HepG2 (cell line): Measurements from ENCODE around the gene POC1A. TPM values are rescaled to one million over a fixed set of nuclear protein-coding genes. Genes with fewer than 3 reads are reported as not detected.

Source experiments
- AKNA ChIP-seq: sonication (generic); formaldehyde crosslinking; IDR thresholded peaks from 2 replicates; pipeline ENCODE4 v1.4.0; 2020; ENCODE audit warnings: missing genetic modification reagents, borderline replicate concordance
- CENPT ChIP-seq: sonication (generic); formaldehyde crosslinking; IDR thresholded peaks from 2 replicates; pipeline ENCODE4 v1.8.0; 2022; ENCODE audit warnings: low read depth, mild to moderate bottlenecking, moderate library complexity, missing genetic modification reagents
- CHCHD3 ChIP-seq: sonication (generic); formaldehyde crosslinking; IDR thresholded peaks from 2 replicates; pipeline ENCODE4 v1.8.0; 2022; ENCODE audit warnings: mild to moderate bottlenecking, missing genetic modification reagents, moderate library complexity
- HES4 ChIP-seq: sonication (generic); formaldehyde crosslinking; IDR thresholded peaks from 2 replicates; pipeline ENCODE4 v1.9.0; 2021; ENCODE audit warnings: mild to moderate bottlenecking, missing genetic modification reagents, borderline replicate concordance
- LCORL ChIP-seq, 2 experiments: fragments of 450-650 bp in 1 of 2; sonication (generic) in 1 of 2; formaldehyde crosslinking in 1 of 2; IDR thresholded peaks; 2 replicates each; pipeline versions ENCODE4 v1.5.0 to v1.6.1; 2017 to 2020; ENCODE audit warnings: antibody characterized with exemption in 1 of 2, missing genetic modification reagents in 1 of 2
- NFKBIZ ChIP-seq: IDR thresholded peaks from 2 replicates; pipeline ENCODE4 v1.6.1; 2018; ENCODE audit warnings: missing genetic modification reagents, missing compliant biosample characterization
- PITX1 ChIP-seq: sonication (generic); formaldehyde crosslinking; IDR thresholded peaks from 2 replicates; pipeline ENCODE4 v1.5.1; 2020; ENCODE audit warnings: mild to moderate bottlenecking, missing genetic modification reagents
- RAD51 ChIP-seq: fragments of 450-650 bp; IDR thresholded peaks from 2 replicates; pipeline ENCODE4 v1.6.1; 2016; ENCODE audit warnings: borderline replicate concordance
- RXRA ChIP-seq: sonication (generic); formaldehyde crosslinking; IDR thresholded peaks from 2 replicates; pipeline ENCODE4 v1.5.1; 2020; ENCODE audit warnings: missing genetic modification reagents
- SAP130 ChIP-seq: IDR thresholded peaks from 2 replicates; pipeline ENCODE4 v1.6.1; 2016; ENCODE audit warnings: low read depth
- SYNCRIP ChIP-seq: fragments of 200-400 bp; formaldehyde crosslinking; IDR thresholded peaks from 2 replicates; pipeline ENCODE4 v1.6.1; 2018; ENCODE audit warnings: mild to moderate bottlenecking, low read depth, low read length; ENCODE audit not compliant: insufficient read depth
- ZHX1 ChIP-seq: sonication (generic); formaldehyde crosslinking; IDR thresholded peaks from 2 replicates; pipeline ENCODE4 v1.8.1; 2022; ENCODE audit warnings: low read depth, mild to moderate bottlenecking, missing genetic modification reagents
- ZNF234 ChIP-seq: sonication (generic); formaldehyde crosslinking; conservative IDR thresholded peaks from 2 replicates; pipeline ENCODE4 v1.5.1; 2020; ENCODE audit warnings: mild to moderate bottlenecking, missing genetic modification reagents
- ZNF383 ChIP-seq: sonication (generic); formaldehyde crosslinking; IDR thresholded peaks from 2 replicates; pipeline ENCODE4 v1.4.0; 2020; ENCODE audit warnings: missing genetic modification reagents, mild to moderate bottlenecking, borderline replicate concordance
- polyA plus RNA-seq, 8 experiments: library from polyadenylated mRNA; depleted of rRNA in 3 of 8; stranded (reverse) in 7 of 8; unstranded in 1 of 8; fragments of >200 nt; fragmentation: Illumina TruSeq in 4 of 8; extraction: Trizol in 4 of 8; gene quantifications; 2 replicates each; pipeline versions ENCODE4 v1.2.1 to v1.2.3, GENCODE V29; 2011 to 2016; ENCODE audit warnings: low read depth in 4 of 8, missing spikeins in 1 of 8, mixed read lengths in 1 of 8; ENCODE audit not compliant: insufficient read depth in 1 of 8
- total RNA-seq, 5 experiments: library from RNA; depleted of rRNA; stranded (reverse); fragments of >200 nt; fragmentation: Illumina TruSeq; extraction: Trizol; gene quantifications; 2 replicates each; pipeline ENCODE4 v1.2.3, GENCODE V29; 2016; ENCODE audit warnings: low read depth in 1 of 5
- TF ChIP-seq, protein P1 (sequence below): sonication (generic); formaldehyde crosslinking; IDR thresholded peaks from 2 replicates; pipeline ENCODE4 v1.4.0; 2020; ENCODE audit warnings: missing genetic modification reagents
- TF ChIP-seq, protein P2 (sequence below): sonication (generic); formaldehyde crosslinking; IDR thresholded peaks from 2 replicates; pipeline ENCODE4 v1.8.0; 2022; ENCODE audit warnings: missing genetic modification reagents, mild to moderate bottlenecking, borderline replicate concordance

POC1A gene
- total and polyA plus RNA-seq, 2 of the 13 experiments (the other 11 are each of a cell fraction or from before 2014, with no cell fraction given) = 14.6 to 20.0 TPM

DNA sequence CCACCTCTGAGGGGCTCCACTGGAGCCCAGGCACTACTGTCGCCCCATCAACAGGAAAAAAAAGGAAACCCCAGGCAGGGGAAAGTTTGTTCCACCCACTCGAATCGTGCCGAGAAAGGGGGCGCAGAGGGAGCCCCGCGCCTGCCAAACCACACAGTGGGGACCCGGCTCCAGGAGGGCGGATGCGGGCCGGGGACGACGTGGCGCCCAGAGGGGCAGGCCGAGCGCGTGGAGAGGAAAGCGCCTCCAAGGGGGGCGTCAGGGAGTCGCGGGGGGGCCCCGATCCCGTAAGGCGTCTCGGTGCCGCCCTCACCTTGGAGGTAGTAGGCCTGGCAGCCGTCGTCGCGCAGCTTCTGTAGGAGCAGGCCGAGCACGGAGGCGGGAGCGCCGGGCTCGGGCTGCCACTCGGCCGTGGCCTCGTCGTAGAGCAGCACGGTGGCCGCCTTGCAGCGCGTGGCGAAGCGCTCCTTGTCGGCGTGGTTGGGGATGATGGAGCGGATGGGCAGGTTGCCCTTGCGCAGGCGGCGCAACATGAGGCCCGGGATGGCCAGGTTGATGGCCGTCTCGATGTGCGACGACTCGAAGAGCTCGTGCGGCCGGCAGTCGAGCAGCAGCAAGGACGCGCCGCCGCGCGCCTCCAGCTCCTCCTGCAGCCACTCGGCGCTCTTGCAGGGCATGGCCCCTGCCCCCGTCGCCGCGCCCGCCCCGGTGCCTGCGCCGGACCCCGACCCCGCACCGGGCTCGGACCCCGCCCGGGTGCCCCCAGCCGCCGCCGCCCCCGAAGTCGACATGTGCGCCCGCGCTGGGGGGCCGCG lies 98.5 kb downstream of the POC1A start (continued):
- TF ChIP-seq RAD51 (no peak), CENPT (CRISPR knock-in tag) (peak; percentile 82; the same call in 1 of the 2 replicates), CHCHD3 (CRISPR knock-in tag) (no peak; the same call in 1 of the 2 replicates), HES4 (peak; percentile 97), SAP130 (CRISPR knock-in tag) (peak; percentile 35; the same call in 1 of the 2 replicates), PITX1 (peak; percentile 72), NFKBIZ (CRISPR knock-in tag) (0 out of 2 replicates have a peak, but pooled peaks have one; percentile 19), ZNF234 (CRISPR knock-in tag) (peak; percentile 57; the same call in 1 of the 2 replicates), SYNCRIP (no peak), ZHX1 (peak; percentile 44; the same call in 1 of the 2 replicates), LCORL (IDR thresholded peaks at IDR 0.05) (no peak), LCORL (CRISPR knock-in tag; IDR thresholded peaks at IDR 0.05) (no peak), RXRA (CRISPR knock-in tag) (peak; percentile 42; the same call in 1 of the 2 replicates), ZNF383 (CRISPR knock-in tag) (no peak), AKNA (CRISPR knock-in tag) (no peak)
- TF ChIP-seq, protein P1, sequence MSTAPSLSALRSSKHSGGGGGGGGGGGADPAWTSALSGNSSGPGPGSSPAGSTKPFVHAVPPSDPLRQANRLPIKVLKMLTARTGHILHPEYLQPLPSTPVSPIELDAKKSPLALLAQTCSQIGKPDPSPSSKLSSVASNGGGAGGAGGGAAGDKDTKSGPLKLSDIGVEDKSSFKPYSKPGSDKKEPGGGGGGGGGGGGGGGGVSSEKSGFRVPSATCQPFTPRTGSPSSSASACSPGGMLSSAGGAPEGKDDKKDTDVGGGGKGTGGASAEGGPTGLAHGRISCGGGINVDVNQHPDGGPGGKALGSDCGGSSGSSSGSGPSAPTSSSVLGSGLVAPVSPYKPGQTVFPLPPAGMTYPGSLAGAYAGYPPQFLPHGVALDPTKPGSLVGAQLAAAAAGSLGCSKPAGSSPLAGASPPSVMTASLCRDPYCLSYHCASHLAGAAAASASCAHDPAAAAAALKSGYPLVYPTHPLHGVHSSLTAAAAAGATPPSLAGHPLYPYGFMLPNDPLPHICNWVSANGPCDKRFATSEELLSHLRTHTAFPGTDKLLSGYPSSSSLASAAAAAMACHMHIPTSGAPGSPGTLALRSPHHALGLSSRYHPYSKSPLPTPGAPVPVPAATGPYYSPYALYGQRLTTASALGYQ (CRISPR knock-in tag) = 0 out of 2 replicates have a peak, but pooled peaks have one; percentile 25
- TF ChIP-seq, protein P2, sequence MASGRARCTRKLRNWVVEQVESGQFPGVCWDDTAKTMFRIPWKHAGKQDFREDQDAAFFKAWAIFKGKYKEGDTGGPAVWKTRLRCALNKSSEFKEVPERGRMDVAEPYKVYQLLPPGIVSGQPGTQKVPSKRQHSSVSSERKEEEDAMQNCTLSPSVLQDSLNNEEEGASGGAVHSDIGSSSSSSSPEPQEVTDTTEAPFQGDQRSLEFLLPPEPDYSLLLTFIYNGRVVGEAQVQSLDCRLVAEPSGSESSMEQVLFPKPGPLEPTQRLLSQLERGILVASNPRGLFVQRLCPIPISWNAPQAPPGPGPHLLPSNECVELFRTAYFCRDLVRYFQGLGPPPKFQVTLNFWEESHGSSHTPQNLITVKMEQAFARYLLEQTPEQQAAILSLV (CRISPR knock-in tag) = peak; percentile 90; the same call in 1 of the 2 replicates
